ENCODE data around the gene NRM.

NRM gene

GRCh38 chr6:30647242-30648116 lies 43.3 kb downstream of the NRM start:
- H3K4me3 ChIP-seq (ENCODE audit: low read depth, low read length) = peak overlapping the region; percentile 98
- peak; percentile 50 for DNase-seq (ENCODE audit: low read depth)
- no peak for TF ChIP-seq CTCF (conservative IDR thresholded peaks at IDR 0.05; ENCODE audit: low read depth, low read length)

- peak; percentile 95 for DNase-seq (ENCODE audit: low read depth)
- peak within 1 kb of the TSS; percentile 98 for H3K4me3 ChIP-seq (ENCODE audit: low read depth, low read length)
- TF ChIP-seq CTCF (conservative IDR thresholded peaks at IDR 0.05; ENCODE audit: low read depth, low read length) = no peak
These were observed 44.1 kb downstream of the NRM start, which contains the start of gene C6orf136 for GRCh38 chr6:30646450-30647241. TSS of gene C6orf136 (plus strand) at chr6:30647133. CDS start at chr6:30647232, 99 bp downstream.

GRCh38 chr6:30645989-30646388 lies 44.8 kb downstream of the NRM start:
- no peak overlapping the region for H3K4me3 ChIP-seq (ENCODE audit: low read depth, low read length)
- no peak for TF ChIP-seq CTCF (conservative IDR thresholded peaks at IDR 0.05; ENCODE audit: low read depth, low read length)
- no peak for DNase-seq (ENCODE audit: low read depth)

- TF ChIP-seq CTCF (conservative IDR thresholded peaks at IDR 0.05; ENCODE audit: low read depth, low read length) = no peak
- H3K4me3 ChIP-seq (ENCODE audit: low read depth, low read length) = no peak overlapping the region
- DNase-seq (ENCODE audit: low read depth) = no peak
These were observed 46.0 kb downstream of the NRM start for GRCh38 chr6:30644769-30645168.

GRCh38 chr6:30643656-30644055 lies 47.1 kb downstream of the NRM start:
- H3K4me3 ChIP-seq (ENCODE audit: low read depth, low read length) = no peak overlapping the region
- no peak for TF ChIP-seq CTCF (conservative IDR thresholded peaks at IDR 0.05; ENCODE audit: low read depth, low read length)
- DNase-seq (ENCODE audit: low read depth) = no peak

- no peak overlapping the region for H3K4me3 ChIP-seq (ENCODE audit: low read depth, low read length)
- no peak for TF ChIP-seq CTCF (conservative IDR thresholded peaks at IDR 0.05; ENCODE audit: low read depth, low read length)
- DNase-seq (ENCODE audit: low read depth) = no peak
These were observed 49.7 kb downstream of the NRM start for GRCh38 chr6:30641048-30641447.
